ENCODE data around the gene CFAP20. TPM values are rescaled to one million over a fixed set of nuclear protein-coding genes. Genes with fewer than 3 reads are reported as not detected.
A peak's percentile ranks its signal among the peaks of the same experiment; 100 is the strongest.

CFAP20 gene
- total RNA-seq, 1 donor from 2014 or later = 30.3 TPM

DNA sequence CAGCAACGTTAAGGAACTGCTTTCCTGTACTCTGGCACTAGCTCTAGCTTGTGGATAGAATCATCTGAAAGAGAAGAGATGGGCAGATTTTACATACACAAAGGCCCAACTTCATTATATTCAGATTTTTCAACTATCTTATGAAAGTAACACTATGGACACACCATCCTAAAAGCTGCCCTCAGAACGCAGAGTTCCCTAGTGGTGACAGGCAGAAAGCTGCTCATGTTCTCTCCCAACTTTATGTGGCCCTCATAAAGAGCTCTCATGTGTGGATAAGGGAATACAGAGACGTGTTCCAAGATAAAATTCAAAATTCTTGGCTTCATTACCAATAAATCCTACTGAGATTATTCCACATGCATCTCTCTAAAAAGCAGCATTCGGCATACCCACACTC is 1.5 kb downstream of the CFAP20 start:
- H3K27me3 ChIP-seq (ENCODE audit: control insufficient read depth, insufficient read depth, low read length) = no peaks in the 10 kb centered on the region
- no peak for DNase-seq (ENCODE audit: low read depth)
- TF ChIP-seq CTCF (IDR thresholded peaks at IDR 0.05; ENCODE audit: insufficient read depth, low read length, severe bottlenecking) = peak; percentile 15
- no peaks in the 10 kb centered on the region for H3K36me3 ChIP-seq (ENCODE audit: control insufficient read depth, insufficient read depth, low read length)
- H3K4me3 ChIP-seq (ENCODE audit: low read depth, low read length) = no peak overlapping the region
- no peak for FAIRE-seq

DNA sequence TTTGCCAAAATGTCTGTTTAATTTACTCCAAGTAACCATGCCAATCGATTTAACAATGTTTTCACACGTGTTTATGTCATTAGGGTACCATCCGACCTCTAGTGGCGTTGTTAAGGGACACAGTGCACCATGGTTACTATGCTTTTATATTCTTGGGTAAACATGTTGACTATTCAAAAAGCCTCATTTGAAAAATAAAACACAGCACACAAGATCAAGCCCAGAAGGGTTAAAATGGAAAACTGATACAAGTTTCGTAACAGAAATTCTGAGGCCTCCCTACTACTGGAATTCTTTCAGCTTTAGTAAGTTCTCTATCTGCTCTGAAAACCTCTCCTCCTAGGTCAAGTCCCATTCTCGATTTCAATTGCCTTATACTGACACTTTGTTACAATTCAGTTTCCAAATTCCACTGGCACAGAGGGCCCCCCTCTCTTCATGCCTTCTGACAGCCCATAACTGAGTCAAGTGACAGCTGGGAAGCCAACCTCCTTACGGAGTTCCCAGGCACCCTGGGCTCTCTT is 2.1 kb downstream of the CFAP20 start:
- FAIRE-seq (no peak), DNase-seq (ENCODE audit: low read depth) (peak; percentile 37)
- H3K36me3 ChIP-seq (ENCODE audit: control insufficient read depth, insufficient read depth, low read length) = no peaks in the 10 kb centered on the region
- H3K27me3 ChIP-seq (ENCODE audit: control insufficient read depth, insufficient read depth, low read length) = no peaks in the 10 kb centered on the region
- no peak overlapping the region for H3K4me3 ChIP-seq (ENCODE audit: low read depth, low read length)
- TF ChIP-seq CTCF (IDR thresholded peaks at IDR 0.05; ENCODE audit: insufficient read depth, low read length, severe bottlenecking) = peak; percentile 12

- DNase-seq (ENCODE audit: low read depth) = no peak
- FAIRE-seq = no peak
- TF ChIP-seq CTCF (IDR thresholded peaks at IDR 0.05; ENCODE audit: insufficient read depth, low read length, severe bottlenecking) = no peak
- Histone ChIP-seq H3K36me3 (ENCODE audit: control insufficient read depth, insufficient read depth, low read length) (no peaks in the 10 kb centered on the region), H3K27me3 (ENCODE audit: control insufficient read depth, insufficient read depth, low read length) (no peaks in the 10 kb centered on the region), H3K4me3 (ENCODE audit: low read depth, low read length) (no peak overlapping the region)
These were observed 2.7 kb downstream of the CFAP20 start for GRCh38 chr16:58126451-58126961.

DNA sequence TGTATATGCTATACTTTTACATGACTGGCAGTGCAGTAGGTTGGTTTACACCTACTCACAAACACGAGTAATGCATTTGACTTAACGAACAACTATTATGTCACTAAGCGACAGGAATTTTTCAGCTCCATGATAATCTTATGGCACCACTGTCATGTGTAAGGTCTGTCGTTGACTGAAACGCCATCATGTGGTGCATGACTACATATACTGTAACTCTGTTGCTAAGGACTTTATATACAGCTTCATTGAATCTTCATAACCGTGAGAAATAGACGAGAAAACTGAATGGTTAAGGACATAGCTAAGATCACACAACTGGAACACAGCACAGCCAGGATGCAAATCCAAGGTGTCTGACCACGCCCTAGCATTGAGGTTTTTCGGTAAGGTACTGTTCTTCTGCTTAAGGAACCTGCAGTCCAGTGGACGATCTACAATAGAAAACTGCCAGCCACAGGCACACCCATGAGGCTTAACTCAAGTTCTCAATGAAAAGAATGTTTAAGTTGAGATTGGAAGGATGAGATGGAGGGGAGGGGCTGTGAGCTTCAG is 3.3 kb downstream of the CFAP20 start:
- DNase-seq (ENCODE audit: low read depth) (no peak), FAIRE-seq (no peak)
- TF ChIP-seq CTCF (IDR thresholded peaks at IDR 0.05; ENCODE audit: insufficient read depth, low read length, severe bottlenecking) = no peak
- no peaks in the 10 kb centered on the region for H3K27me3 ChIP-seq (ENCODE audit: control insufficient read depth, insufficient read depth, low read length)
- no peak overlapping the region for H3K4me3 ChIP-seq (ENCODE audit: low read depth, low read length)
- no peaks in the 10 kb centered on the region for H3K36me3 ChIP-seq (ENCODE audit: control insufficient read depth, insufficient read depth, low read length)

- Histone ChIP-seq H3K27me3 (ENCODE audit: control insufficient read depth, insufficient read depth, low read length) (no peaks in the 10 kb centered on the region), H3K4me3 (ENCODE audit: low read depth, low read length) (no peak overlapping the region), H3K36me3 (ENCODE audit: control insufficient read depth, insufficient read depth, low read length) (no peaks in the 10 kb centered on the region)
- no peak for FAIRE-seq
- no peak for DNase-seq (ENCODE audit: low read depth)
- no peak for TF ChIP-seq CTCF (IDR thresholded peaks at IDR 0.05; ENCODE audit: insufficient read depth, low read length, severe bottlenecking)
These were observed 4.1 kb downstream of the CFAP20 start for GRCh38 chr16:58125041-58125440.

DNA sequence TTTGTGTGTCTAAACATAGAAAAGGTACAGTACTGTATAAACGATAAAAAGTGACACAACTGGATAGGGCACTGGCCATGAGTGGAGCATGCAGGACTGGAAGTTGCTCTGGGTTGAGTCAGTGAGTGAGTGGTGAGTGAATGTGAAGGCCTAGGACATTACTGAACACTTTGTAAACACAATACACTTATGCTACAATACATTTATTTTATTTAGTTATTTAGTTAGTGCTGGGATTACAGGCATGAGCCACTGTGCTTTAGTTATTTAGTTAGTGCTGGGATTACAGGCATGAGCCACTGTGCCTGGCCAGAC is 4.6 kb downstream of the CFAP20 start:
- Histone ChIP-seq H3K27me3 (ENCODE audit: control insufficient read depth, insufficient read depth, low read length) (no peaks in the 10 kb centered on the region), H3K4me3 (ENCODE audit: low read depth, low read length) (no peak overlapping the region), H3K36me3 (ENCODE audit: control insufficient read depth, insufficient read depth, low read length) (no peaks in the 10 kb centered on the region)
- DNase-seq (ENCODE audit: low read depth) (peak; percentile 70), FAIRE-seq (no peak)
- TF ChIP-seq CTCF (IDR thresholded peaks at IDR 0.05; ENCODE audit: insufficient read depth, low read length, severe bottlenecking) = no peak

Measured in bronchial epithelial cell (primary cell).